SK-N-SH treated with all-trans-retinoic acid at 6 μM for 48 hours (cell line): ENCODE measurements around the gene NOTCH2.

Experiments used
- ATAC-seq: fragments of 200-7000 bp; cut with Tn5 transposase; 3 replicates; pipeline ENCODE4 v1.9.1; 2020; ENCODE audit warnings: mild to moderate bottlenecking, moderate library complexity
- ARNTL ChIP-seq: fragments of 450-650 bp; formaldehyde crosslinking; IDR thresholded peaks from 2 replicates; pipeline ENCODE4 v1.5.0; 2020; ENCODE audit warnings: low read depth, mild to moderate bottlenecking, moderate library complexity, borderline replicate concordance
- CREB5 ChIP-seq: fragments of 250-450 bp; sonication (Bioruptor Pico); IDR thresholded peaks from 2 replicates; pipeline ENCODE4 v1.5.1; 2020; ENCODE audit warnings: low read depth, mild to moderate bottlenecking, moderate library complexity
- CSDC2 ChIP-seq: fragments of 250-450 bp; sonication (Bioruptor Pico); IDR thresholded peaks from 2 replicates; pipeline ENCODE4 v1.5.0; 2020; ENCODE audit warnings: mild to moderate bottlenecking, moderate library complexity
- CSRNP3 ChIP-seq: fragments of 250-450 bp; sonication (Bioruptor Pico); IDR thresholded peaks from 2 replicates; pipeline ENCODE4 v1.5.1; 2021; ENCODE audit warnings: mild to moderate bottlenecking, moderate library complexity
- ESRRG ChIP-seq: fragments of 250-450 bp; sonication (Bioruptor Pico); IDR thresholded peaks from 2 replicates; pipeline ENCODE4 v1.6.1; 2021; ENCODE audit warnings: mild to moderate bottlenecking
- GLIS3 ChIP-seq: fragments of 250-450 bp; sonication (Bioruptor Pico); IDR thresholded peaks from 2 replicates; pipeline ENCODE4 v1.5.0; 2020; ENCODE audit warnings: mild to moderate bottlenecking, moderate library complexity
- ISL1 ChIP-seq: fragments of 250-450 bp; sonication (Bioruptor Pico); IDR thresholded peaks from 2 replicates; pipeline ENCODE4 v2.1.2; 2022; ENCODE audit warnings: mild to moderate bottlenecking, moderate library complexity
- OSR1 ChIP-seq: fragments of 250-450 bp; sonication (Bioruptor Pico); IDR thresholded peaks from 2 replicates; pipeline ENCODE4 v1.8.0; 2022; ENCODE audit warnings: moderate library complexity, mild to moderate bottlenecking, inconsistent platforms
- PATZ1 ChIP-seq: fragments of 250-450 bp; sonication (Bioruptor Pico); IDR thresholded peaks from 2 replicates; pipeline ENCODE4 v1.8.0; 2020; ENCODE audit warnings: mild to moderate bottlenecking, moderate library complexity, borderline replicate concordance
- PPARA ChIP-seq: fragments of 250-450 bp; sonication (Bioruptor Pico); IDR thresholded peaks from 2 replicates; pipeline ENCODE4 v1.5.0; 2020; ENCODE audit warnings: mild to moderate bottlenecking, borderline replicate concordance
- RARB ChIP-seq: fragments of 250-450 bp; sonication (Bioruptor Pico); IDR thresholded peaks from 2 replicates; pipeline ENCODE4 v1.8.0; 2021; ENCODE audit warnings: mild to moderate bottlenecking, moderate library complexity
- SNAI2 ChIP-seq: fragments of 250-450 bp; sonication (Bioruptor Pico); IDR thresholded peaks from 2 replicates; pipeline ENCODE4 v1.5.0; 2020; ENCODE audit warnings: mild to moderate bottlenecking, moderate library complexity
- TCF4 ChIP-seq: fragments of 250-450 bp; sonication (Bioruptor Pico); IDR thresholded peaks from 2 replicates; pipeline ENCODE4 v1.8.0; 2021; ENCODE audit warnings: mild to moderate bottlenecking, moderate library complexity, borderline replicate concordance
- TOX ChIP-seq: fragments of 250-450 bp; sonication (Bioruptor Pico); IDR thresholded peaks from 2 replicates; pipeline ENCODE4 v1.8.0; 2021; ENCODE audit warnings: mild to moderate bottlenecking, moderate library complexity, borderline replicate concordance
- TSHZ2 ChIP-seq: fragments of 250-450 bp; sonication (Bioruptor Pico); IDR thresholded peaks from 2 replicates; pipeline ENCODE4 v1.5.0; 2020; ENCODE audit warnings: mild to moderate bottlenecking, moderate library complexity
- ZC3H10 ChIP-seq: fragments of 250-450 bp; sonication (Bioruptor Pico); IDR thresholded peaks from 2 replicates; pipeline ENCODE4 v1.5.1; 2021; ENCODE audit warnings: mild to moderate bottlenecking, moderate library complexity
- ZFP3 ChIP-seq: fragments of 250-450 bp; sonication (Bioruptor Pico); IDR thresholded peaks from 2 replicates; pipeline ENCODE4 v1.5.0; 2020; ENCODE audit warnings: mild to moderate bottlenecking, moderate library complexity
- ZFP30 ChIP-seq: fragments of 450-650 bp; formaldehyde crosslinking; IDR thresholded peaks from 2 replicates; pipeline ENCODE4 v1.5.0; 2022; ENCODE audit warnings: mild to moderate bottlenecking, moderate library complexity
- ZNF565 ChIP-seq: fragments of 450-650 bp; formaldehyde crosslinking; conservative IDR thresholded peaks from 2 replicates; pipeline ENCODE4 v1.5.0; 2020; ENCODE audit warnings: low read depth, mild to moderate bottlenecking, moderate library complexity
- ZNF70 ChIP-seq: fragments of 450-650 bp; formaldehyde crosslinking; IDR thresholded peaks from 2 replicates; pipeline ENCODE4 v1.5.0; 2020; ENCODE audit warnings: mild to moderate bottlenecking, moderate library complexity
- ZNF8 ChIP-seq: fragments of 450-650 bp; formaldehyde crosslinking; IDR thresholded peaks from 2 replicates; pipeline ENCODE4 v1.5.0; 2020; ENCODE audit warnings: mild to moderate bottlenecking, moderate library complexity

Gene NOTCH2

GRCh38 chr1:119884711-119885110, 184.8 kb downstream of the NOTCH2 start:
- no peak for TF ChIP-seq RARB (CRISPR knock-in tag)
- no peak for TF ChIP-seq ZNF8 (CRISPR knock-in tag)

GRCh38 chr1:119883826-119884225, 185.6 kb downstream of the NOTCH2 start:
- TF ChIP-seq SNAI2 (CRISPR knock-in tag), result no peak
- TF ChIP-seq ISL1 (CRISPR knock-in tag), result no peak
- TF ChIP-seq ZNF70, result no peak
- no peak for TF ChIP-seq GLIS3
- TF ChIP-seq TCF4 (CRISPR knock-in tag), result no peak
- no peak for TF ChIP-seq ZFP30 (CRISPR knock-in tag)
- TF ChIP-seq ZC3H10 (CRISPR knock-in tag), result no peak
- no peak for TF ChIP-seq ESRRG (CRISPR knock-in tag)
- no peak for TF ChIP-seq CSRNP3 (CRISPR knock-in tag)
- TF ChIP-seq TOX (CRISPR knock-in tag), result no peak
- no peak for TF ChIP-seq ZNF565 (CRISPR knock-in tag)
- no peak for TF ChIP-seq ZFP3 (CRISPR knock-in tag)
- no peak for TF ChIP-seq CSDC2
- no peak for TF ChIP-seq CREB5 (CRISPR knock-in tag)
- TF ChIP-seq PPARA (CRISPR knock-in tag), result no peak
- TF ChIP-seq TSHZ2 (CRISPR knock-in tag), result no peak
- TF ChIP-seq PATZ1 (CRISPR knock-in tag), result no peak
- no peak for TF ChIP-seq ARNTL (CRISPR knock-in tag)
- TF ChIP-seq RARB (CRISPR knock-in tag), result no peak
- TF ChIP-seq OSR1 (CRISPR knock-in tag), result no peak

More at GRCh38 chr1:119884711-119885110, 184.8 kb downstream of the NOTCH2 start:
- ATAC-seq, result no peak

GRCh38 chr1:119882132-119883049, 187.1 kb downstream of the NOTCH2 start:
- TF ChIP-seq TSHZ2 (CRISPR knock-in tag), result no peak
- no peak for TF ChIP-seq GLIS3
- no peak for TF ChIP-seq OSR1 (CRISPR knock-in tag)
- TF ChIP-seq CSDC2, result no peak
- no peak for TF ChIP-seq PATZ1 (CRISPR knock-in tag)
- ATAC-seq, result no peak

More at GRCh38 chr1:119883826-119884225, 185.6 kb downstream of the NOTCH2 start:
- no peak for ATAC-seq
